NOMO-1 (cell line): ENCODE measurements around the gene SLC19A1.
A peak's percentile ranks its signal among the peaks of the same experiment; 100 is the strongest.

Source experiments
- DNase-seq, 2 experiments: peaks; one replicate each; lab custom pipeline; 2025; ENCODE audit not compliant: unreplicated experiment in 2 of 2; lab: John Stamatoyannopoulos, UW

Gene SLC19A1

GRCh38 chr21:45482899-45483821 lies 59.1 kb downstream of the SLC19A1 start:
- peak; percentile 44 to 55 for DNase-seq

- no peak for DNase-seq
Observed at GRCh38 chr21:45481977-45482898, 60.0 kb downstream of the SLC19A1 start.

GRCh38 chr21:45481566-45481965 lies 60.7 kb downstream of the SLC19A1 start:
- no peak for DNase-seq

- no peak for DNase-seq
Observed at GRCh38 chr21:45480701-45481500, 61.3 kb downstream of the SLC19A1 start.

- no peak for DNase-seq
Observed at GRCh38 chr21:45479691-45480675, 62.3 kb downstream of the SLC19A1 start.

GRCh38 chr21:45478816-45479669 lies 63.2 kb downstream of the SLC19A1 start:
- no peak for DNase-seq

GRCh38 chr21:45478115-45478801 lies 64.0 kb downstream of the SLC19A1 start:
- DNase-seq: peak; percentile 72 to 88

GRCh38 chr21:45477176-45478114 lies 64.8 kb downstream of the SLC19A1 start:
- DNase-seq: no peak

GRCh38 chr21:45476582-45476981 lies 65.7 kb downstream of the SLC19A1 start:
- no peak for DNase-seq

- DNase-seq: no peak
Observed at GRCh38 chr21:45475797-45476570, 66.3 kb downstream of the SLC19A1 start.

- DNase-seq: no peak
Observed at GRCh38 chr21:45475004-45475685, 67.1 kb downstream of the SLC19A1 start.

- no peak for DNase-seq
Observed at GRCh38 chr21:45474323-45474950, 67.8 kb downstream of the SLC19A1 start.

GRCh38 chr21:45473496-45474322 lies 68.5 kb downstream of the SLC19A1 start:
- DNase-seq: no peak
